ENCODE results near the gene XRCC4. TPM values are rescaled to one million over a fixed set of nuclear protein-coding genes. Genes with fewer than 3 reads are reported as not detected.

XRCC4 gene
- total RNA-seq, 1 experiment from 2014 or later, result 13.8 TPM

GRCh38 chr5:83246071-83246470 lies 168.7 kb downstream of the XRCC4 start:
- no peak overlapping the region for H3K9ac ChIP-seq (ENCODE audit: low read length)
- H3K9me3 ChIP-seq (ENCODE audit: low read length), result no peaks in the 10 kb centered on the region
- POLR2A ChIA-PET (ENCODE audit: unreplicated experiment), result no interaction called here
- no peaks in the 10 kb centered on the region for H4K20me1 ChIP-seq (ENCODE audit: low read length)
- H3K27me3 ChIP-seq (ENCODE audit: low read length), result no peaks in the 10 kb centered on the region
- no peak for ATAC-seq
- CTCF ChIA-PET, result no interaction called here
- no TSS peak for BruUV-seq (replicated peaks)
- intact Hi-C loops (cut with micrococcal nuclease), result loop anchor here (10.0 kb wide), 1 partner anchor 151 kb away; no protein-coding TSS in a partner anchor
- no peak for TF ChIP-seq EZH2phosphoT487 (IDR thresholded peaks at IDR 0.05; ENCODE audit: borderline replicate concordance, low read length)
- TF ChIP-seq CTCF (conservative IDR thresholded peaks at IDR 0.05; ENCODE audit: low read depth, low read length), result no peak
- no peak for TF ChIP-seq EZH2 (IDR thresholded peaks at IDR 0.05; ENCODE audit: low read length, unreplicated experiment)
- no peaks in the 10 kb centered on the region for H3K9me2 ChIP-seq (replicated peaks; ENCODE audit: low read length)
- no peaks in the 10 kb centered on the region for H3K79me2 ChIP-seq (ENCODE audit: low read length)
- H2AFZ ChIP-seq (ENCODE audit: low read length), result no peak overlapping the region
- no peak overlapping the region for H3K4me2 ChIP-seq (ENCODE audit: low read length)
- DNase-seq, result no peak
- no peak overlapping the region for H3K27ac ChIP-seq (ENCODE audit: low read length)
- H3F3A ChIP-seq (ENCODE audit: low read length, unreplicated experiment), result no peaks in the 10 kb centered on the region
- no peak overlapping the region for H3K4me3 ChIP-seq (ENCODE audit: low read length)
- no peaks in the 10 kb centered on the region for H3K36me3 ChIP-seq (ENCODE audit: low read depth, low read length)
- H3K4me1 ChIP-seq (ENCODE audit: insufficient read depth, low read length), result 0 out of 2 replicates have a peak, but pooled peaks cover 6% of the 10 kb centered on the region

DNA sequence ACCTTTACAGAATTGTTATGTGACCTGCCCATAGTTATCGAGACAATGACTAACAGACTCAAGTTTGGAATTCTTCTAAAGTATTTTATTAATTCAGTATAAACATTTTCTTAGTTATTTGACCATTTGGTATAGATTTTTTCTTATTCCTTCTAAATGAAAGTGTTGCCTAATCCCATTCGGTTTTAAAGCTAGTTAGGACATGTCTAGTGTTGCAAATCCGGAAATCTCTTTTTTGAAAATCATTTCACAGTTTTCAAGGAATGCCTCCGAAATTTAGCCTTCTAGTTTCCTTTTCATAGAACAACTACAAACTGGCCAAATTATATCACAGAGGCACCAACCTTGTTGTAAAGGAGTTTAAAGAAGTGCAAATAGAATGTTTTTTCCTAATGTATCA lies 171.8 kb downstream of the XRCC4 start:
- no peaks in the 10 kb centered on the region for H3K36me3 ChIP-seq (ENCODE audit: low read depth, low read length)
- H3K9me3 ChIP-seq (ENCODE audit: low read length), result no peaks in the 10 kb centered on the region
- ATAC-seq, result no peak
- ChIA-PET POLR2A (ENCODE audit: unreplicated experiment) (no interaction called here), CTCF (no interaction called here)
- no peak overlapping the region for H3K4me2 ChIP-seq (ENCODE audit: low read length)
- H3K27ac ChIP-seq (ENCODE audit: low read length), result no peak overlapping the region
- no peaks in the 10 kb centered on the region for H4K20me1 ChIP-seq (ENCODE audit: low read length)
- H3K9me2 ChIP-seq (replicated peaks; ENCODE audit: low read length), result no peaks in the 10 kb centered on the region
- no peaks in the 10 kb centered on the region for H3K27me3 ChIP-seq (ENCODE audit: low read length)
- intact Hi-C loops (cut with micrococcal nuclease), result loop anchor here (10.0 kb wide), 1 partner anchor 154 kb away; no protein-coding TSS in a partner anchor
- TF ChIP-seq EZH2 (IDR thresholded peaks at IDR 0.05; ENCODE audit: low read length, unreplicated experiment), result no peak
- TF ChIP-seq CTCF (conservative IDR thresholded peaks at IDR 0.05; ENCODE audit: low read depth, low read length), result no peak
- TF ChIP-seq EZH2phosphoT487 (IDR thresholded peaks at IDR 0.05; ENCODE audit: borderline replicate concordance, low read length), result no peak
- H2AFZ ChIP-seq (ENCODE audit: low read length), result no peak overlapping the region
- no peak overlapping the region for H3K9ac ChIP-seq (ENCODE audit: low read length)
- BruUV-seq (replicated peaks), result no TSS peak
- H3K4me1 ChIP-seq (ENCODE audit: insufficient read depth, low read length), result 0 out of 2 replicates have a peak, but pooled peaks cover 6% of the 10 kb centered on the region
- H3K4me3 ChIP-seq (ENCODE audit: low read length), result no peak overlapping the region
- H3F3A ChIP-seq (ENCODE audit: low read length, unreplicated experiment), result no peaks in the 10 kb centered on the region
- no peak for DNase-seq
- H3K79me2 ChIP-seq (ENCODE audit: low read length), result no peaks in the 10 kb centered on the region

DNA sequence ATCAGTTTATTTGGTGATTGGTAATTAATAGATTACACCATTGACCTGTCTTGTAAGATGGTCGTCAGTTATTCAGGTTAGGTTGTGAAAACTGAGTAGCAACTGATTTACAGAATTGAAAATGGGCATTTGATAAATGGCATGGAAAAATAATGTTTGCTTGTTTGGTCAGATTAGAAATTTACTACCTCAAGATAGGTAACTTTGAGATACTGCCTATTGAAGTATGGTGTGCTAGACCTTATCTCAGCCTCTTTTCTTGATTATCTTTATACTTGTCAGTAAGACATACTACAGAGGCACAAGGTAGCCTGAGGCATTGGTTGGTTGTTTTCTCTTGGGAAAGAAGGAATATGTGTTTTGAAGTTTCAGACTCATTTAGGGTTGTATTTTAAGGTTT lies 174.5 kb downstream of the XRCC4 start:
- intact Hi-C loops (cut with micrococcal nuclease), result no loop called here

More for the DNA sequence above, 174.5 kb downstream of the XRCC4 start:
- no peaks in the 10 kb centered on the region for H4K20me1 ChIP-seq (ENCODE audit: low read length)
- H3K9me2 ChIP-seq (replicated peaks; ENCODE audit: low read length), result no peaks in the 10 kb centered on the region
- H3K27me3 ChIP-seq (ENCODE audit: low read length), result no peaks in the 10 kb centered on the region
- DNase-seq (no peak), ATAC-seq (no peak)
- H3K4me1 ChIP-seq (ENCODE audit: insufficient read depth, low read length), result peaks cover 10% of the 10 kb centered on the region
- no peaks in the 10 kb centered on the region for H3K36me3 ChIP-seq (ENCODE audit: low read depth, low read length)
- no peak overlapping the region for H3K4me2 ChIP-seq (ENCODE audit: low read length)
- POLR2A ChIA-PET (ENCODE audit: unreplicated experiment), result no interaction called here
- no peaks in the 10 kb centered on the region for H3F3A ChIP-seq (ENCODE audit: low read length, unreplicated experiment)
- no peak overlapping the region for H2AFZ ChIP-seq (ENCODE audit: low read length)
- CTCF ChIA-PET, result no interaction called here
- no peak overlapping the region for H3K9ac ChIP-seq (ENCODE audit: low read length)
- no peak for TF ChIP-seq CTCF (conservative IDR thresholded peaks at IDR 0.05; ENCODE audit: low read depth, low read length)
- TF ChIP-seq EZH2 (IDR thresholded peaks at IDR 0.05; ENCODE audit: low read length, unreplicated experiment), result no peak
- no peak for TF ChIP-seq EZH2phosphoT487 (IDR thresholded peaks at IDR 0.05; ENCODE audit: borderline replicate concordance, low read length)
- H3K4me3 ChIP-seq (ENCODE audit: low read length), result no peak overlapping the region
- no peaks in the 10 kb centered on the region for H3K9me3 ChIP-seq (ENCODE audit: low read length)
- no TSS peak for BruUV-seq (replicated peaks)
- no peaks in the 10 kb centered on the region for H3K79me2 ChIP-seq (ENCODE audit: low read length)
- H3K27ac ChIP-seq (ENCODE audit: low read length), result no peak overlapping the region
